Measurements from ENCODE around the gene PIP5K1C.

PIP5K1C gene

GRCh38 chr19:3591876-3592613 is 108.2 kb downstream of the PIP5K1C start:
- Mint-ChIP-seq H3K9me3 (peaks cover 19% of the 10 kb centered on the region), H3K27ac (no peak overlapping the region), H3K4me3 (no peak overlapping the region), H3K4me1 (no peaks in the 10 kb centered on the region), H3K27me3 (ENCODE audit: low read depth, poor library complexity) (peaks cover 60% of the 10 kb centered on the region), H3K36me3 (ENCODE audit: low read depth) (no peaks in the 10 kb centered on the region)
- no peak for TF ChIP-seq CTCF (IDR thresholded peaks at IDR 0.05)
- DNase-seq, result no peak

GRCh38 chr19:3590991-3591659 is 109.1 kb downstream of the PIP5K1C start:
- H3K27me3 Mint-ChIP-seq (ENCODE audit: low read depth, poor library complexity), result peaks cover 69% of the 10 kb centered on the region
- no peak overlapping the region for H3K4me3 Mint-ChIP-seq

GRCh38 chr19:3589949-3590348 is 110.3 kb downstream of the PIP5K1C start:
- peaks cover 72% of the 10 kb centered on the region for H3K27me3 Mint-ChIP-seq (ENCODE audit: low read depth, poor library complexity)
- TF ChIP-seq CTCF (IDR thresholded peaks at IDR 0.05), result no peak
- H3K27ac Mint-ChIP-seq, result no peak overlapping the region
- H3K9me3 Mint-ChIP-seq, result peaks cover 19% of the 10 kb centered on the region
- H3K4me1 Mint-ChIP-seq, result no peaks in the 10 kb centered on the region
- no peak overlapping the region for H3K4me3 Mint-ChIP-seq
- no peak for DNase-seq
- H3K36me3 Mint-ChIP-seq (ENCODE audit: low read depth), result no peaks in the 10 kb centered on the region

More at GRCh38 chr19:3590991-3591659, 109.1 kb downstream of the PIP5K1C start:
- H3K27ac Mint-ChIP-seq, result no peak overlapping the region
- no peaks in the 10 kb centered on the region for H3K36me3 Mint-ChIP-seq (ENCODE audit: low read depth)
- no peaks in the 10 kb centered on the region for H3K4me1 Mint-ChIP-seq
- peaks cover 19% of the 10 kb centered on the region for H3K9me3 Mint-ChIP-seq
- no peak for DNase-seq
- TF ChIP-seq CTCF (IDR thresholded peaks at IDR 0.05), result no peak

- peaks cover 19% of the 10 kb centered on the region for H3K9me3 Mint-ChIP-seq
- TF ChIP-seq CTCF (IDR thresholded peaks at IDR 0.05), result no peak
- DNase-seq, result no peak
- no peaks in the 10 kb centered on the region for H3K4me1 Mint-ChIP-seq
- H3K36me3 Mint-ChIP-seq (ENCODE audit: low read depth), result no peaks in the 10 kb centered on the region
- H3K27ac Mint-ChIP-seq, result no peak overlapping the region
- peaks cover 70% of the 10 kb centered on the region for H3K27me3 Mint-ChIP-seq (ENCODE audit: low read depth, poor library complexity)
- H3K4me3 Mint-ChIP-seq, result no peak overlapping the region
Observed at GRCh38 chr19:3589439-3589838, 110.8 kb downstream of the PIP5K1C start.

GRCh38 chr19:3586707-3587346 is 113.4 kb downstream of the PIP5K1C start:
- no peak for DNase-seq
- Mint-ChIP-seq H3K9me3 (peaks cover 19% of the 10 kb centered on the region), H3K36me3 (ENCODE audit: low read depth) (no peaks in the 10 kb centered on the region), H3K27ac (no peak overlapping the region), H3K4me3 (no peak overlapping the region), H3K4me1 (no peaks in the 10 kb centered on the region), H3K27me3 (ENCODE audit: low read depth, poor library complexity) (peaks cover 70% of the 10 kb centered on the region)
- no peak for TF ChIP-seq CTCF (IDR thresholded peaks at IDR 0.05)
